Neural cell (in vitro differentiated cells): ENCODE results near the gene HSF4. TPM values are rescaled to one million over a fixed set of nuclear protein-coding genes. Genes with fewer than 3 reads are reported as not detected.

Experiments used
- H2AFZ ChIP-seq: fragments of 200-600, 300-800 bp; sonication (generic), shearing (Covaris generic); 2 replicates; pipeline ENCODE4 v1.6.0; 2014; ENCODE audit warnings: low read depth, mild to moderate bottlenecking, antibody characterized with exemption, low read length, moderate library complexity
- H3F3A ChIP-seq: fragments of 200-600 bp; shearing (Covaris generic); 2 replicates; pipeline ENCODE4 v1.6.1; 2016; ENCODE audit warnings: mild to moderate bottlenecking, moderate library complexity, mixed read lengths, antibody characterized with exemption, low read length; ENCODE audit not compliant: insufficient read depth, poor library complexity, severe bottlenecking
- H3K27ac ChIP-seq: fragments of 200-600, 300-800 bp; sonication (generic), shearing (Covaris generic); 2 replicates; pipeline ENCODE4 v1.5.1; 2014; ENCODE audit warnings: mild to moderate bottlenecking, low read length, moderate library complexity
- H3K27me3 ChIP-seq: fragments of 300-800, 200-600 bp; sonication (generic), shearing (Covaris generic); 2 replicates; pipeline ENCODE4 v1.6.0; 2014; ENCODE audit warnings: mild to moderate bottlenecking, low read depth, low read length, moderate library complexity; ENCODE audit not compliant: insufficient read depth
- H3K36me3 ChIP-seq: fragments of 300-800, 200-600 bp; sonication (generic), shearing (Covaris generic); 2 replicates; pipeline ENCODE4 v1.5.1; 2014; ENCODE audit warnings: mild to moderate bottlenecking, antibody characterized with exemption, low read length, moderate library complexity; ENCODE audit not compliant: insufficient read depth
- H3K4me2 ChIP-seq: fragments of 300-800, 200-600 bp; sonication (generic), shearing (Covaris generic); 2 replicates; pipeline ENCODE4 v1.6.0; 2014; ENCODE audit warnings: mild to moderate bottlenecking, low read length
- H3K4me3 ChIP-seq: fragments of 300-800, 200-600 bp; sonication (generic), shearing (Covaris generic); 2 replicates; pipeline ENCODE4 v1.5.1; 2014; ENCODE audit warnings: mild to moderate bottlenecking, low read length, moderate library complexity
- H3K79me2 ChIP-seq: fragments of 200-600 bp; shearing (Covaris generic); replicated peaks from 2 replicates; pipeline ENCODE4 v1.6.0; 2014; ENCODE audit warnings: mild to moderate bottlenecking, low read length, moderate library complexity; ENCODE audit not compliant: insufficient read depth
- H3K9ac ChIP-seq: fragments of 300-800, 200-600 bp; sonication (generic), shearing (Covaris generic); 2 replicates; pipeline ENCODE4 v1.6.1; 2016; ENCODE audit warnings: mild to moderate bottlenecking, low read length, mixed read lengths
- H3K9me2 ChIP-seq: fragments of 200-600 bp; shearing (Covaris generic); 2 replicates; pipeline ENCODE4 v1.6.1; 2016; ENCODE audit warnings: mild to moderate bottlenecking, low read length, mixed read lengths; ENCODE audit not compliant: insufficient read depth
- H3K9me3 ChIP-seq: fragments of 200-600, 300-800 bp; sonication (generic), shearing (Covaris generic); 2 replicates; pipeline ENCODE4 v1.6.1; 2016; ENCODE audit warnings: mild to moderate bottlenecking, mixed run types, low read length, moderate library complexity, mixed read lengths
- H4K20me1 ChIP-seq: fragments of 200-600 bp; shearing (Covaris generic); 2 replicates; pipeline ENCODE4 v1.6.1; 2016; ENCODE audit warnings: mild to moderate bottlenecking, mixed run types; ENCODE audit not compliant: insufficient read depth
- EP300 ChIP-seq: fragments of 450-650 bp; conservative IDR thresholded peaks from 2 replicates; pipeline ENCODE4 v1.6.1; 2014; ENCODE audit warnings: antibody characterized with exemption, mild to moderate bottlenecking, moderate library complexity; ENCODE audit not compliant: poor library complexity, severe bottlenecking
- MXI1 ChIP-seq: fragments of 450-650 bp; conservative IDR thresholded peaks from 2 replicates; pipeline ENCODE4 v1.6.1; 2014; ENCODE audit warnings: antibody characterized with exemption, mild to moderate bottlenecking; ENCODE audit not compliant: poor library complexity, severe bottlenecking
- POLR2AphosphoS5 ChIP-seq: IDR thresholded peaks from 2 replicates; pipeline ENCODE4 v1.6.1; 2012
- TAF1 ChIP-seq: IDR thresholded peaks from 2 replicates; pipeline ENCODE4 v1.6.1; 2012; ENCODE audit warnings: low read depth
- polyA plus RNA-seq: library from polyadenylated mRNA; depleted of rRNA; stranded (reverse); fragments of >200 nt; gene quantifications from 2 replicates; pipeline ENCODE4 v1.2.3, GENCODE V29; 2014
- TF ChIP-seq, protein P1 (sequence below): IDR thresholded peaks from 2 replicates; pipeline ENCODE4 v1.6.1; 2012; ENCODE audit warnings: borderline replicate concordance
- TF ChIP-seq, protein P2 (sequence below): fragments of 450-650 bp; IDR thresholded peaks from 2 replicates; pipeline ENCODE4 v1.5.1; 2014; ENCODE audit warnings: antibody characterized with exemption, mild to moderate bottlenecking, moderate library complexity; ENCODE audit not compliant: poor library complexity, severe bottlenecking

The HSF4 gene
- polyA plus RNA-seq, 1 donor from 2014 or later = 12.7 TPM

DNA sequence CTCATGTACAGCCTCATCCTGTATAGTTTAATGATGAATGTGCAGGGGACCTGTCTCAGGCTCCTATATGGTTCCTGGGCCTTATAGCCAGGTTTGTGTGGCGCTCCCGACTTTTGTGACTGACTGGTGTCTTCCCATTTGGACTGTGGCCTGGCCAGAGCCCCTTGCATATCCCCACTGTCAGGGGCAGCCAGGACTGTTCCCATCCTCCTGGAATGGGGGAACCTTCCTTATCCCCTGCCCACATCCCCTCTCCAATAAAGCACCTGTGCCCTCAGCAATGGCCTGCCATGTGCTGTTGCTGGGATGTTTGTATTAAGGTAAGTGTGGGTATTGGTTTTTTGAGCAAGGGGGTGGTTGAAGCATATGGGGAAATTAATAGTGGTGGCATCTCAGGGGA lies 16.3 kb upstream of the HSF4 start (continued):
- TF ChIP-seq, protein P1, sequence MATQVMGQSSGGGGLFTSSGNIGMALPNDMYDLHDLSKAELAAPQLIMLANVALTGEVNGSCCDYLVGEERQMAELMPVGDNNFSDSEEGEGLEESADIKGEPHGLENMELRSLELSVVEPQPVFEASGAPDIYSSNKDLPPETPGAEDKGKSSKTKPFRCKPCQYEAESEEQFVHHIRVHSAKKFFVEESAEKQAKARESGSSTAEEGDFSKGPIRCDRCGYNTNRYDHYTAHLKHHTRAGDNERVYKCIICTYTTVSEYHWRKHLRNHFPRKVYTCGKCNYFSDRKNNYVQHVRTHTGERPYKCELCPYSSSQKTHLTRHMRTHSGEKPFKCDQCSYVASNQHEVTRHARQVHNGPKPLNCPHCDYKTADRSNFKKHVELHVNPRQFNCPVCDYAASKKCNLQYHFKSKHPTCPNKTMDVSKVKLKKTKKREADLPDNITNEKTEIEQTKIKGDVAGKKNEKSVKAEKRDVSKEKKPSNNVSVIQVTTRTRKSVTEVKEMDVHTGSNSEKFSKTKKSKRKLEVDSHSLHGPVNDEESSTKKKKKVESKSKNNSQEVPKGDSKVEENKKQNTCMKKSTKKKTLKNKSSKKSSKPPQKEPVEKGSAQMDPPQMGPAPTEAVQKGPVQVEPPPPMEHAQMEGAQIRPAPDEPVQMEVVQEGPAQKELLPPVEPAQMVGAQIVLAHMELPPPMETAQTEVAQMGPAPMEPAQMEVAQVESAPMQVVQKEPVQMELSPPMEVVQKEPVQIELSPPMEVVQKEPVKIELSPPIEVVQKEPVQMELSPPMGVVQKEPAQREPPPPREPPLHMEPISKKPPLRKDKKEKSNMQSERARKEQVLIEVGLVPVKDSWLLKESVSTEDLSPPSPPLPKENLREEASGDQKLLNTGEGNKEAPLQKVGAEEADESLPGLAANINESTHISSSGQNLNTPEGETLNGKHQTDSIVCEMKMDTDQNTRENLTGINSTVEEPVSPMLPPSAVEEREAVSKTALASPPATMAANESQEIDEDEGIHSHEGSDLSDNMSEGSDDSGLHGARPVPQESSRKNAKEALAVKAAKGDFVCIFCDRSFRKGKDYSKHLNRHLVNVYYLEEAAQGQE = no peak
- TF ChIP-seq TAF1 (no peak), EP300 (no peak)

DNA sequence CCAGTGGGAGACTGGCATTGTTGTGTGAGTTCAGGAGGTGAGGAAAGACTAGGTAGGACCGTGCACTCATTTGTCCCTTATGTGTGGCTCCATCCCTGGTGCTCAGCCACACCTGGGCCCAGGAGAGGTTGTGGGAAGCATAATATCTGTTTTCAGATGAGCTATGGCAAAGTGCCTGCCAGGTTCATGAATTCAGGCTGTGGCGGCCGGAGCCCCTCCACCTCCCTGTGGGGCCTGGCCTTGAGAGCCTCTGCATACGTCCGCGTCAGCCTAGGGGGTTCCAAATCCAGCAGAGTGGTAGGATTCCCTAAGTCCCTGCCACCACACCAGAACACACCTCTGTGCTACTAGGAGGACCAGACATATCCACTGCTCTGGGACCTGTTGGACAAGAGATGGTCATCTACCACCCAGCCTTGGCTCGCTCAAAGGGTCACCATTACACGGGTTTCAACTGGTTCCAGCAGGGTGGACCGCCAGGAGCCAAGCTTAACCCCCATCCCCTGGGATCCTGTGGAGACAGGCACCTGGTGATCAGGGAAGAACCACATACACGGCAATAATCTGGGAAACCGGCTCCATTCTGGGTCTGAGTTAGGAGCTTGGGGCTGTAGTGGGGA lies 15.8 kb upstream of the HSF4 start:
- no peaks in the 10 kb centered on the region for H3K79me2 ChIP-seq
- no peaks in the 10 kb centered on the region for H4K20me1 ChIP-seq
- H3K9ac ChIP-seq = no peak overlapping the region
- H3K36me3 ChIP-seq = peaks cover 4% of the 10 kb centered on the region
- no peaks in the 10 kb centered on the region for H3F3A ChIP-seq
- H3K9me2 ChIP-seq = no peaks in the 10 kb centered on the region
- peaks cover 3% of the 10 kb centered on the region for H3K9me3 ChIP-seq
- no peak overlapping the region for H2AFZ ChIP-seq
- TF ChIP-seq TAF1 = no peak
- TF ChIP-seq, protein P1 = no peak
- no peak for TF ChIP-seq POLR2AphosphoS5
- TF ChIP-seq MXI1 = no peak
- TF ChIP-seq, protein P2, sequence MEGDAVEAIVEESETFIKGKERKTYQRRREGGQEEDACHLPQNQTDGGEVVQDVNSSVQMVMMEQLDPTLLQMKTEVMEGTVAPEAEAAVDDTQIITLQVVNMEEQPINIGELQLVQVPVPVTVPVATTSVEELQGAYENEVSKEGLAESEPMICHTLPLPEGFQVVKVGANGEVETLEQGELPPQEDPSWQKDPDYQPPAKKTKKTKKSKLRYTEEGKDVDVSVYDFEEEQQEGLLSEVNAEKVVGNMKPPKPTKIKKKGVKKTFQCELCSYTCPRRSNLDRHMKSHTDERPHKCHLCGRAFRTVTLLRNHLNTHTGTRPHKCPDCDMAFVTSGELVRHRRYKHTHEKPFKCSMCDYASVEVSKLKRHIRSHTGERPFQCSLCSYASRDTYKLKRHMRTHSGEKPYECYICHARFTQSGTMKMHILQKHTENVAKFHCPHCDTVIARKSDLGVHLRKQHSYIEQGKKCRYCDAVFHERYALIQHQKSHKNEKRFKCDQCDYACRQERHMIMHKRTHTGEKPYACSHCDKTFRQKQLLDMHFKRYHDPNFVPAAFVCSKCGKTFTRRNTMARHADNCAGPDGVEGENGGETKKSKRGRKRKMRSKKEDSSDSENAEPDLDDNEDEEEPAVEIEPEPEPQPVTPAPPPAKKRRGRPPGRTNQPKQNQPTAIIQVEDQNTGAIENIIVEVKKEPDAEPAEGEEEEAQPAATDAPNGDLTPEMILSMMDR = no peak
- no peak for TF ChIP-seq EP300
- no peak overlapping the region for H3K27ac ChIP-seq
- peaks cover 54% of the 10 kb centered on the region for H3K27me3 ChIP-seq
- no peak overlapping the region for H3K4me2 ChIP-seq
- no peak overlapping the region for H3K4me3 ChIP-seq
